GM19238 (cell line): ENCODE data around the gene TMEM183A.

Experiments
- DNase-seq: peaks from one replicate; pipeline ENCODE4 v3.0.0; 2011; ENCODE audit warnings: low spot score; ENCODE audit not compliant: insufficient read length

Gene TMEM183A

DNA sequence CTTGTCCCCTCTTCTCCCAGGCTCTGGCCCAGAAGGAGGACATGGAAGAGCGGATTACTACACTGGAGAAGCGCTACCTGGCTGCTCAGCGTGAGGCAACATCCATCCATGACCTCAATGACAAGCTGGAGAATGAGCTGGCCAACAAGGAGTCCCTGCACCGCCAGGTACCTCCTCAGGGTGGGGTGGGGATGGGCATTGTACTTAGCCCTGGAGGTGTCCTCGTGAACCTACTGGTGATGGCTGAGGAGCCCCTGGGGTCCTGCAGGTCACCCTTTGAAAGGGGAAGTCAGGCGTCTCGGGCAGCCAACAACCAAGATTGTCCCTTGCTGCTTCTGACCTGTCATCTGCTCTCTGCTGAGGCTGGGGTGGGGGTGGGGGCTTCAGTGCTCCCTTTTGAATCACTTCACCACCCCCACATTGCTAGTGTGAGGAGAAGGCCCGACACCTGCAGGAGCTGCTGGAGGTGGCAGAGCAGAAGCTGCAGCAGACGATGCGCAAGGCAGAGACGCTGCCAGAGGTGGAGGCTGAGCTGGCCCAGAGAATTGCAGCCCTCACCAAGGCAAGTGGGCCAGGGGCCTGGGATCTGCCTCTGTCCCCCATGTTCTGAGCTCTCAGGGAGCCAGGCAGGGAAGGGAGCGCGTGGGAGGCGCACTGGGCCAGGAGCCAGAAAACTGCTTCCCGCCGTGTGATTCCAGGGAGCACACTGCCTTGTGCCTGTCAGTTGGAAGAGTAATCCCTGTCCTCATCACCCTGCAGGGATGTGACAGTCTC lies 38.8 kb downstream of the TMEM183A start:
- no peak for DNase-seq

DNA sequence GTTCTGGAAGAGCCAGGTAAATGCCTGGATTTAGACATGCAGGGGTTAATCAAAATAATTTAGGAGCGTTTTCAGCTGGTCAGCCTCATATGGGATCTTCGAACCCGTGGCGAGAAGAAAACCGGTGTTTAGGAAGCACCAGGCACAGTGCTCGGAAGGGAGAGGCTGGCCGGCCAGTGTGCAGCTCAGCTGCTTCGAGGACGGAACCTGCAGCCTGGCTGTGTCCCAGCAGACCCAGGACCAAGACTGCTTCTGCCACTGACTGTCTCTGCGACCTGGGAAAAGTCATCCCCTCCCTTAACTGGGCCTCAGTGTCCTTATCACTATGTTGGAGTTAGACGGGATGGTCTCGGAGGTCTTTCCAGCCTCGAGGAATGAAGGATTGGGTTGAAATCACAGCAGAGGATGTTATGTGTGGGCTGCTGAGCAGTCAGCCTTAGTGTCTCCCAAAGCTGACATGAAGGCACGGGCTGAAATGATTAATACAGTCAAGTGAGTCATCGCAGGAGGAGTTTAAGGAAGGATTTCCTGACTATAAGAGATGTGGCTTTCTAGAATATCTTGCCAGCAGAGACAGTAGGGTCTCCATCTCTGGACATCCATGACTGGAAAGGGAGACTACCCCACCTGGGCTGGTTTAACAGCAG lies 39.9 kb downstream of the TMEM183A start:
- no peak for DNase-seq

GRCh38 chr1:203048086-203048485 lies 40.9 kb downstream of the TMEM183A start:
- no peak for DNase-seq

DNA sequence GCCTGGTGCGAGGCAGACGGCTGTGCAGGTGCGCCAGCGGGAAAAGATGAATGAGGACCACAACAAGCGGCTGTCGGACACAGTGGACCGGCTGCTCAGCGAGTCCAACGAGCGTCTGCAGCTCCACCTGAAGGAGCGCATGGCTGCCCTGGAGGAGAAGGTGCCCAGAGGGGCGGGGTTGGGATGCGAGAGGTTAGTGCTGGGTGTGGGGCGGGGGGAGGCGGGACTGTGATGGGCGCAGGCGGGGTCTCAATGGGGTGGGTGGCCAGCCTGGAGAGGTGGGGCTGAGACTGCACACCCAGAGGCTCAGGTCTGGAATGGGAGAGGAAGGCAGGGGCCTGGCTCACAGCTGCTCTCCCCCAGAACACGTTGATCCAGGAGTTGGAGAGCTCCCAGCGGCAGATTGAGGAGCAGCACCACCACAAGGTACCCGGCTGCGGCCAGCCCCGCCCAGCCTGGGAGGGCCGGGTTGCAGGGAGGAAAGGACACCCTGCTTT lies 41.4 kb downstream of the TMEM183A start:
- DNase-seq = no peak

GRCh38 chr1:203049077-203049476 lies 41.9 kb downstream of the TMEM183A start:
- no peak for DNase-seq

DNA sequence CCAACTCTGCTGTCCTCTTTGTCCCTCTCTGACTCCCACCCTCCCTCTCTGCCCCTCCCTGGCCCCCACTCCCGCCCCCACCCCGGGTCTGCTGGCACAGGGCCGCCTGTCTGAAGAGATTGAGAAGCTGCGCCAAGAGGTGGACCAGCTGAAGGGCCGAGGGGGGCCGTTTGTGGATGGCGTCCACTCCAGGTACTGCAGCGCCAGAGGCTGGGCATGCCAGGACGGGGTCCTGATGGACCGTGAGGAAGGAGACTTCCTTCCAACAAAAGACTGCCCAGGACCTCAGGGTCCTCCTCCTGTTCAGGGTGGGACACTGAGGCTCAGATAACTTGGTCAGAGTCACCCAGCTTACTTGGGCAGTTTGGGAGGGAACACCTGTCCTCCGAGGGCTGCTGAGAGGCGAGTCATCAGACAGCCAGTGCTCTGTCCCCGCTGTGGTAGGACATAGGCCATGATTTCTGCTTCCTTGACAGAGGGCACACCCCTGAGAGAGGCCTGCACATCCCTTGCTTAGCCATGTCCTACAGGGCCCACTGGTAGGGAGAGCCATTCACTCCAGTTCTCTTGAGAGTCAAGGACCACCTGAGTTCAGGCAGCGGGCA lies 42.5 kb downstream of the TMEM183A start:
- no peak for DNase-seq

GRCh38 chr1:203050826-203051225 lies 43.7 kb downstream of the TMEM183A start:
- DNase-seq = no peak

DNA sequence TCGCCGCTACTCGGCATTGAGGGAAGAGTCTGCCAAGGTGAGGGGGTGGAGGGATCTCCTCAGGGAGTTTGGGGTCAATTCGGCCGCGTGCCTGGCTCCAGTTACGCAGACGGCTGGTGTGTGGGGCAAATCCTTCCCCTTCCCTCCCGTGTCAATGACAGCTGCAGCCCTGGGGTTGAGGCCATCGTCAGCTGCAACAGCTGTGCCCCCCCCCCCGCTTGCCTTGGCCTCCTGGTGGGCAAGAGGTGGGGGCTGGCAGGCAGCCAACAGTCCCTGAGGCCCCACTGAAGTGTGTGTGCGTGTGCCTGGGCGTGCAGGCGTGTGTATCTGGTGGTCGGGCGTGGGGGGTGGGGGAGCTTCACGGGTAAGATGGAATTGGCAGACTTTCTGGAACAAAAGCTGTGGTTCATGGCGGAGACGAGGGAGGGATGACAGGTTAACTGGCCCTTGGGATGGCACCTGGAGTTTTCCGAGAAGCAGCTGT lies 44.7 kb downstream of the TMEM183A start:
- DNase-seq = no peak

DNA sequence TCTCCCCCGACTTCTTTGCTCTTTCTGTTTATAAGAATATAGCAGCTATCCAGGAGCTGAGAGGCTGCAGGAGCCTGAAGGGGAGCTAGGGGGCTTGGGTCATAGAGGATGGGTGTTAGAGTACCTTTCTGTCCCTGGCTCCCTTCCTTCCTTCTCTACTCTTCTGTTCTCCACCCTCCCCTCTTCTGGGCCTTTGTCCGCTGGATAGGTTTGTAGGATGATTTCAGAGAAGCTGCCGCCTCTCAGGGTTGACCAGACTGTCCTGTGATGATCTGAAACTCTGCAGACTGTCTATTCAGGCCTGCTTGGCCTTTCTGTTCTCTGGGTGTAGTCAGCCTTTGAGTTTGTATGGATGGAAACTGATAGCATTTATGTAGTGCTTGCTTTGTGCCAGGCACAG lies 45.4 kb downstream of the TMEM183A start:
- no peak for DNase-seq

GRCh38 chr1:203054184-203054583 lies 47.0 kb downstream of the TMEM183A start:
- DNase-seq = no peak

DNA sequence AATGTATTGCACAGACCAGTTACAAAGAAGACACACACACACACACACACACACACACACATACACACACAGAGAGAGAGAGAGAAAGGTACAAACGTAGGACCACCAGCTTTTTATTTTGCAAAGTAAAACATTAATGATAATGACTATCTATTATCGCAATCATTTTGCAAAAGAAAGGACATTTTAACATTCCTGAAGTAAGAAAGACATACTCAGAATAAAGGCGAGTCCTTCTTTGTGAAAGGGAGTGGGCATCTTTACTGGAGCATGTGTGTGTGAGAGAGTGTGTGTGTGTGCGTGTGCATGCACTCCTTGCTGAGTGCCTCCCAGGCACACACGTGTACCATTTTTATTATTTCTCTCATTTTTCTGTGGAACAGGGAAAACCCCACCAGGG lies 47.5 kb downstream of the TMEM183A start:
- DNase-seq = no peak

GRCh38 chr1:203055161-203055799 lies 48.1 kb downstream of the TMEM183A start:
- no peak for DNase-seq

GRCh38 chr1:203056012-203056411 lies 48.8 kb downstream of the TMEM183A start:
- DNase-seq = no peak

DNA sequence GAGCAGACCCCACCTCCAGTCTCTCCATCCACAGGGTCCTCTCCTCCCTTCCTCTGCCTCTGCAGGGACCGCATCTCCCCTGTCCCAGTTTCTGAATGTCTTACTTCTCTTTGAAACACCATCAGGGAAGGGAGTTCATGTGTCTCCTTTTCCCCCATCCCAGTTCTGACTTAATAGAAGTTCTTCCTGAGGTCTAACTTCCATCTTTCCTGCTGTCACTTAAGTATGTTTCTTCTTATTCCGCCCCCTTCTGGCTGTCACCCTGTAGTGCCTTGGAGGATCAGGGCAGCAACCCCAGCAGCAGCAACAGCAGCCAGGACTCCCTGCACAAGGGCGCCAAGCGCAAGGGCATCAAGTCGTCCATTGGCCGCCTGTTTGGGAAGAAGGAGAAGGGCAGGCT lies 49.3 kb downstream of the TMEM183A start:
- no peak for DNase-seq

GRCh38 chr1:203057911-203058675 lies 50.9 kb downstream of the TMEM183A start:
- DNase-seq = no peak

- DNase-seq = no peak
These were observed 51.4 kb downstream of the TMEM183A start for GRCh38 chr1:203058676-203058935.

GRCh38 chr1:203059485-203059884 lies 52.3 kb downstream of the TMEM183A start:
- no peak for DNase-seq

DNA sequence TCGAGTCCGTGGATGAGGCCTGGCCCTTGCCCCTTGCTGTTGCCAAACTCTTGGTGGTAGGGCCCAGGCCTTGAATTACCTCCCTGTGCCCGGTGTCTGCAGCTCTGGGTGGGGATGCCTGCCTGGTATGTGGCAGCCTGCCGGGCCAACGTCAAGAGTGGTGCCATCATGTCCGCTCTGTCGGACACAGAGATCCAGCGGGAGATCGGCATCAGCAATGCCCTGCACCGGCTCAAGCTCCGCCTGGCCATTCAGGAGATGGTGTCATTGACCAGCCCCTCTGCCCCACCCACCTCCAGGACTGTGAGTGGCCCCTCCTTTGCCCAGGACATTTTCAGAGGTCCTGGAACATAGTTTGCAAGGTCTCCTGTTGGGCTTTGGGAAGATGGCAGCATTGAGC lies 52.9 kb downstream of the TMEM183A start:
- no peak for DNase-seq

GRCh38 chr1:203063287-203063686 lies 56.1 kb downstream of the TMEM183A start:
- DNase-seq = no peak

DNA sequence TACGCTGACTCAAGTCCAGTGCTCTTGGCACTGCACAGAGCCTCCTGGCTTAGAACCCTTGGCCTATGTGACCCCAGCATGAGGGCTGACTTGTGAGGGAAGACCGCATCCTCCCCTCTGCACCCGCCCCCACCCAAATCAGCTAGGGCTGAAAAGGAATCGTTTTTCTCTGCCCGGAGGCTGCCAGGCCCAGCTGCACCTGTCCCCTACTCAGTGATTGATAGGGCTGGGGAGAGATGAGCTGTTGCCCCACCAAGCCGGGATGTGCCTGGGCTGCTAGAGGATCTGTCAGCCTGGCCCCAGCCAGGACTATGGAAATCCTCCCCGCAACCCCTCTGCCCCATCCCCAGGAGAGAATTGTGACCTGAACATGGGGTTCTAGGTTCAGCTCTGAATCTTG lies 58.0 kb downstream of the TMEM183A start:
- no peak for DNase-seq

DNA sequence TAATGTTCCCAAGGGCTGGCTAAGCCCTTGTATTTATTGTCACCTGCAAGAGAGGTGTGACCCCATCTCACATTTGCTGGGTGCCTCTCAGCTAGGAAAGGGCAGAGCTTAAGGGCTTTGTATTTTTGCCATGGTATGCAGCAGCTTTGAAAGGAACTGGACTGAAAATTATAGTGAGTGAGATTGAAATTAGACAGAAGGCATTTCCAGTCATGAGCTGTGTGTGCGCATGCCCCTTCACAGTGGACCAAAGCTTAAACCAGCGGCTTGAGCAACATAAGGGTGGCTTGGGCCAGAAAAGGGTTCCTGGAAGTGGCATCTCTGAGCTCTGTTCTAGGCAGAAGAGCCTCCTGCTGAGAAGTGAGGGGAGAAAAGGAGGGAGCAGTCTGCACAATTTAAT lies 58.8 kb downstream of the TMEM183A start:
- no peak for DNase-seq
